HG03108 (cell line): ENCODE results near the gene CALHM1.
"Not testable (repeated sequence)": the region's sequence is repeated elsewhere in the genome, so short reads cannot be mapped to it uniquely, and the experiment has no call there.

Experiments used
- ATAC-seq: cut with Tn5 transposase; IDR thresholded peaks from one replicate; pipeline ENCODE4 v1.9.1; 2021; ENCODE audit warnings: moderate library complexity; ENCODE audit not compliant: unreplicated experiment

The CALHM1 gene

DNA sequence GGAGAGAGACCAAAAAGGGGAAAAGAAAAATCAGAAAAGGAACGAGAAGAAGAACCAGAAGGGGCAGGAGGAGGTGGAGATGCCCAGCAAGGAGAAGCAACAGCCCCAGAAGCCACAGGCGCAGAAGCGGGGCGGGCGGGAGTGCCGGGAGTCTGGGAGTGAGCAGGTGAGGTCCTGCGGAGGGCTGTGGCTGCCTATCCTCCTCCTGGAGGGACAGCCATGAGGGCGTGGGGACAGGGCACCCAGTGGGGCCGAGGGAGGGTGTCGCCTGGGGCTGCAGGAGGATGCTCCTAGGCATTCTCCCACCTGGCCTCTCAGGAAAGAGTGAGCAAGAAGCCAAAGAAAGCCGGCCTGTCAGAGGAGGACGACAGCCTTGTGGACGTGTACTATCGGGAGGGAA, 18.3 kb downstream of the CALHM1 start:
- no peak for ATAC-seq

DNA sequence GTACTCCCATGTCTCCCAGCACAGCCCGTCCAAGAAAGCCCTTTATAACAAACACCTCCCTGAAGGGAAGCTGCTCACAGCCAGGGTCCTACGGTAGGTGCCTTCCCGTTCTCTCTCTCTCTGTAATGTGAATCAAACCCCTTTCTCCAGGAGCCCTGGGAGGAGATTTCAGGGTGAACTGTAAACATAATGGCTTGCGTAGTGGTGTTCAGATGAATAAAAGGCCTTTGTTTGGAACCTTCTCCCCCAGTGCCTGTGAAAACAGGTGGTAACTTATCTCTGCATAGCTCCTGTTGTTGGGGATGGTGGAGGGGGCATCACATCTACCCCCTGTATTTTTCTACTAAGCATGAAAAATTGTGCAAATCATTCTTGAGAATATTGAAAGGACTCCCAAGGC, 18.9 kb downstream of the CALHM1 start:
- ATAC-seq: no peak

DNA sequence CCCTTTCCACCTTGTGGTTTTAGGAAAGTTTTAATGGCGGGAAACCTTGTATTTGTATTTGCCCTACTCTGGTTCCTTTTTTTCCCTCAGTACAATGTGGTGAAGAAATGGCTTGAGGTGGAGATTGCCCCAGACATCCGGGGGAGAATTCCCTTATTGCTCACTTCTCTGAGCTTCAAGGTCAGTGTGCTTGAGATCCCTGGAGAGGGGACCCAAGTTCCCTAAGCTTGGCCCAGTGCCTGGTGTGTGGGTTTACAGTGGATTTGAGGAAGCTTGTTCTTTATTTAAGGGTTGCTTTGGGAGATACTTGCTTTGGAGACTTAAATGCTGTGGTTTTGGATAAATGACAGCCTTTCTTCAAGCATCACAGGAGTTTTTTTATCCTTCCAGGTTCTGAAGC, 24.8 kb downstream of the CALHM1 start:
- no peak for ATAC-seq

DNA sequence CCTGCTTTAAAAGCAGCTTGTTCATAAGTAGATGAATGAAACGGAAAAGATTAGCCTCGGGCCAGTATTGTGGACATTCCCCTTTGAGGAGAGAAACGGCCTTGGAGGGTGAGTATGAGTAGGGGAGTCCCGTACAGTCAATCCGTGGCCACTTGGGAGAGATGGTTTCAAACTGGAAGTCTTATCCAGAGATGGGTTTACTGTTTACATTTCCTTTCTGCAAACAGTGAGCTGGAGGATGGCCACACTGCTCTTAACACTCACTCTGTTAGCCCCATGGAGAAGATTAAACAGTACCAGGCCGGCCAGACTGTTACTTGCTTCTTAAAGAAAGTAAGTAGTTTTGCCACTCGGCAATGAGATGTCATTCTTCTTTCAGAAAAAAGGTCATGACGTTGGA, 26.8 kb downstream of the CALHM1 start:
- no peak for ATAC-seq

DNA sequence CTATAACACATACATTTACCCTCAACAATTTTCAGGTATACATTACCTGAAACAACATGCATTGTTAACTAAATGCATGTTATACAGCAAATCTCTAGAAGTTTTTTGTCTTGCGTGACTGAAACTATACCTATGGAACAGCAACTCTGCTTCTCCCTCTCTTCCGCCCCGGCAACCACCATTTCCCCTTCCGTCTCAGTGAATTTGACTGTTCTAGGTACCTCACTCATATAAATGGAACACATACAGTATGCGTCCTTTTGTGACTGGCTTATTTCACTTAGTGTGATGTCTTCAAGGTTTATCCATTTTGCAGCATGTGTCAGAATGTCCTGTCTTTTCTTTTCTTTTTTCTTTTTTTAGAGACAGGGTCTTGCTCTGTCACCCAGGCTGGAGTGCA, 29.1 kb downstream of the CALHM1 start:
- no peak for ATAC-seq

DNA sequence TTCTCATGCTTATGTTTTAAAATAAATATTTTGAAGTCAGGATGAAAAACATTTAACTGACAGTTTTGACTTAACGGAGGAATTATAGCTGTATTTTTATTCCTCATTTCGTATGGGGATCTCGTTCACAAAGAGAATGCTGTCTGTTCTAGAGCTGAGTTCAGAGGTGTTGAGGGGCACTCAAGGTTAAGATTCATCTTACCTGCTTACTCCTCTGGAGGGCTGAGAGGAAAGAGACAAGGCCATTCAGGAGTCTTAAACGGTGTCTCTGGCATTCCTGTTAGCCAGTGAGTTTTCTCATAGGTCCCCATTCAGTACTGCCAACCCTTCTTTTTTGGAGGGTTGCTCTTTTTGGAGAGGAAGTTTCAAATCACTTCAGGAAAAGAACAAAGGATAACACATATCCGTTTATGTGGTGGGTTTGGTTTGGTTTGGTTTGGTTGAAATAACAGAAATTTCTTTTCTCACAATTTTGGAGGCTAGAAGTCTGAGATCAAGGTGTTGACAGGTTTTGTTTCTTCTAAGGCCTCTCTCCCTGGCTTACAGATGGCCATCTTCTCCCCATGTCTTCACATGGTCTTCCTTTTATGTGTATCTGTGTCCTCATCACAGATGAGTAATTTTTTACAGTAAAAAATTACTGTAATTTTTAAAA, 29.6 kb downstream of the CALHM1 start:
- no peak for ATAC-seq

DNA sequence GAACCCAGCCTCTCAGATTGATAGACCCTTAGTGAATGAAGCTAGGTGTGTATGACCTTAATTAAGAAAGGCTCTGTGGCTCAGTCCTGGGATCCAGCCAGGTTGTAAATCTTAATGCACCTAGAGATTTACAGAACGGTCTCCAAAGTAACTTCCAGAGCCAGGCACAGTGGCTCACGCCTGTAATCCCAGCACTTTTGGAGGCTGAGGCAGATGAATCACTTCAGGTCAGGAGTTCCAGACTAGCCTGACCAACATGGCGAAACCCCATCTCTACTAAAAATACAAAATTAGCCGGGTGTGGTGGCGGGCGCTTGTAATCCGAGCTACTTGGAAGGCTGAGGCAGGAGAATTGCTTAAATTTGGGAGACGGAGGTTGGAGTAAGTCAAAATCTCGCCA, 30.8 kb downstream of the CALHM1 start:
- no peak for ATAC-seq

DNA sequence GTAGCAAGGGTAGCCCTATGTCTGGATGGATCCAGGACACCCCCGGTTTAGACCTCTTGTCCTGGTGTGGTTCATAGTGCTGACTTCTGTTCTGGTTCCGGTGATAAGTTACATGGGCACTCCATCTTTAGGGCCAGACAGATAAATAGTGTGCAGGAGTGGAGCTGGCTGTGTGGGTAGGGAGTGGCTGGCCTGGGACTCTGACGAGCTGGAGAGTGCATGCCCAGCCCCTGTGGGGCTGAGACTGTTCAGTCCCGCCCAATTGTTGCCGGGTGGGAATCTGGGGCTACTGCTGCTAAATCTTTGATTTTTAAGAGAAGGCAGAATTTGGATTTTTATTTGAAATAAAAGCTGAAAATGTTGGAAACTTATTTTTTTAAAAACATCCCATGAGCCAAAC, 35.0 kb downstream of the CALHM1 start:
- no peak for ATAC-seq

DNA sequence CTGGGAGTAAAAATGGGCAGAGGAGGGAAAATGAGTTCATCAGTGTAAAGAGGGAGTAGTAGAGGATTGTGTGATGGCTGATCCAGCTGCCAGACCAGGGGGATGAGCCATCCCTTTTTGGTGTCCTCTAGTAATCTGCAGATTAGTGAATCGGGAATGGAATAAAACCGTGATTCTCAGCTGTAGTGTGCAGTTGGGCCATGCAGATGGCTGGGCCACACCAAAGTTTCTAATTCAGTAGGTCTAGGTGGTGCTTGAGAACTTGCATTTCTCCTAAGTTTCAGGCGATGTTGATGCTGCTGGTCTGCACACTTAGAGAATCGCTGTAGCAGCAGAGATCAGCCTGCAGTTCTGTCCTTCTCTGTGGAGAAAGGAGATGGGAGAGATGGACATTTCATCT, 39.6 kb downstream of the CALHM1 start:
- ATAC-seq: no peak

DNA sequence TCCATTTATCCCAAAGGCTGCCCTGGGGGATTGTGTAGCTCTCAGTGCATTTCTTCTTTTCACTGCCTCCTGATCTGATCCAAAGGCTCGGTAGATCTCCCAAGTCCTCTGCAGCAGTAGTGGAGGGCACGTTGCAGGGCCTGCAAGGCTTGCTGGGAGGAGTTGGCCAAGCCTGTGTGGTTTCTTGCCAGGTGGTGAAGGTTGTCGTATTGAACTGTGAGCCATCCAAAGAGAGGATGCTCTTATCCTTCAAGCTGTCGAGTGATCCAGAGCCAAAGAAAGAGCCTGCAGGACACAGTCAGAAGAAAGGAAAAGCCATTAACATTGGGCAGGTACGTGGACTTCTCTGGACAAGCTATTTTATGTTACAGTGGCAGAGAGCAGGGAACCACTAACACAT, 41.1 kb downstream of the CALHM1 start:
- no peak for ATAC-seq

DNA sequence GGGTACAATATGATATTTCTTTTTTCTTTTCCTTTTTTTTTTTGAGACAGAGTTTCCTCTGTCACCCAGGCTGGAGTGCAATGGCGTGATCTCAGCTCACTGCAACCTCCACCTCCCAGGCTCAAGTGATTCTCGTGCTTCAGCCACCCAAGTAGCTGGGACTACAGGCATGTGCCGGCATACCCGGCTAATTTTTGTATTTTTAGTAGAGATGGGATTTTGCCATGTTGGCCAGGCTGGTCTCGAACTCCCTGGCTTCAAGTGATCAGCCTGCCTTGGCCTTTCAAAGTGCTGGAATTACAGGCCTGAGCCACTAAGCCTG, 41.6 kb downstream of the CALHM1 start:
- not testable (repeated sequence) for ATAC-seq

DNA sequence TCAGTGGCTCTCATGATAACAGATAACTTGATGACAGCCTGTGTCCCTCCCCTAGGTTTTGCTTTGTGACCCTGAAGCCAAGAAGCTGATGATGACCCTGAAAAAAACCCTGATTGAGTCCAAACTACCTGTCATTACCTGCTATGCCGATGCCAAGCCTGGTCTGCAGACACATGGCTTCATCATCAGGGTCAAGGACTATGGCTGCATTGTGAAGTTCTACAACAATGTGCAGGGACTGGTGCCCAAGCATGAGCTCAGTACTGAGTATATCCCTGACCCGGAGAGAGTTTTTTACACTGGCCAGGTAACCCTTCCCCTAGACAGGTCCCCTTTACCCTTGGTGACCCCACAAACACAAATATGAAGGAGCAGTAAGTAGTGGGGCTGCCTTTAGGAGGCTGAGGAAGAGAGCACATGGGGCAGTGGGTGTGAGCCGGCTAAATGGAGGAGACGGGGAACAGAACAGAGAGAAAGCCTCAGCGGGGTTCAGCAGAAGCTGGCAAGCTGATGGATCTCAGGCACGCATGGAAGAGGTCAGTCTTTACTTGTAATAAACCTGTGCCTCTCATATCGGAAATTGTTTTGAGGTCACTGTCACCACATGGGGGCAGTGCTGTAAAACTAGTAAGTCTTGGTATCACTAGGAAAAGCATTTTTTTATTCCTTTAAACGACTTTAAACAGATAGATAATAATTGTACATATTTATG, 42.1 kb downstream of the CALHM1 start:
- ATAC-seq: no peak

DNA sequence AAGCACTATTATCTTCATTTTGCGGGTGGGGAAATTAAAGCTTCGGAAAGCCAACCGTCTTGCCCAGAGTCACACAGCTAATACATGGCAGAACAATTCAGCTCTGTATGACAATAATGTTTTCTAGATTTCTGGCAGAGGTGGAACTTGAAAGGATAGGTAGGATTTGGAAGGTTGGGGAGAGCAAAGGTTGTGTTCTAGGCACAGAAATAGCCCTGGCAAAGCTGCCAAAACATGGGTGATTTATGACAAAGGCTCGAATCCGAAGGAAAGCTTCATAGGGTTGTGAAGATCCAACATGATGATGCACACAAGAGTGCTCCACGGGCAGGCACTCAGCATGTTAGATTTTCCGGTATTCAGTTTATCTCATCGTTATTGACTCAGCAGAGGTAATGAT, 43.1 kb downstream of the CALHM1 start:
- ATAC-seq: no peak

DNA sequence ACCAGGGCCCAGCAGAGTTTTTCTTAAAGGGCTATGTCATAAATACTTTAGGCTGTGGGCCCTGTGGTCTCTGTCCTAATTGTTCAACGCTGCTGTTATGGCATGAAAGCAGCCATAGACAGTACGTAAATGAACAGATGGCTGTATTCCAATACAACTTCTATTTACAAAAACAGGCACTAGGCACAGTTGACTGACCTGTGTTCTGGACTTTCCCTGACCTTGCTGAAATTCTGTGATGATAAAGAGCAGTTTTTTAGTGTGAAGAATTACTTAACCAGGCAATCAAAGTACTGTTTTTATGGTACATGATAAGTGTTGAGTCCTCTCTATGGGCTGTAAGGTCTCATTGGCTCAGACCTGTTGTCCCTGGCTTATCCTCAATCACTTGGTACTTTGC, 45.1 kb downstream of the CALHM1 start:
- ATAC-seq: no peak
